Lung (tissue), 13 donors: ENCODE data around the gene HEXD. TPM values are rescaled to one million over a fixed set of nuclear protein-coding genes. Genes with fewer than 3 reads are reported as not detected.

ENCODE experiments used
- ATAC-seq: fragments of 200-7000 bp; cut with Tn5 transposase; one replicate; pipeline ENCODE4 v1.9.1; 2020; ENCODE audit warnings: moderate number of reproducible peaks; ENCODE audit not compliant: insufficient read depth, low FRiP score
- DNase-seq, 3 donors: peaks; one replicate each; pipeline ENCODE4 v3.0.0-alpha.2; 2013 to 2017
- H3K27ac ChIP-seq, 2 donors: one replicate each; pipeline ENCODE4 v1.5.1; 2013; ENCODE audit warnings: mild to moderate bottlenecking in 2 of 2, moderate library complexity in 2 of 2, control low read depth in 1 of 2, inconsistent platforms in 1 of 2, low read depth in 1 of 2, low read length in 1 of 2
- H3K27me3 ChIP-seq, 3 donors: one replicate each; pipeline ENCODE4 v1.5.1; 2013; ENCODE audit warnings: low read length in 2 of 3; ENCODE audit not compliant: control insufficient read depth in 3 of 3, insufficient read depth in 3 of 3
- H3K36me3 ChIP-seq, 4 donors: one replicate each; pipeline ENCODE4 v1.5.1; 2013; ENCODE audit warnings: low read length in 4 of 4, mild to moderate bottlenecking in 1 of 4, moderate library complexity in 1 of 4; ENCODE audit not compliant: control insufficient read depth in 4 of 4, insufficient read depth in 4 of 4
- H3K4me1 ChIP-seq, 5 donors: one replicate each; pipeline ENCODE4 v1.5.1; 2013; ENCODE audit warnings: low read length in 5 of 5, mild to moderate bottlenecking in 2 of 5, moderate library complexity in 1 of 5; ENCODE audit not compliant: control insufficient read depth in 5 of 5, insufficient read depth in 5 of 5
- H3K4me3 ChIP-seq: one replicate; pipeline ENCODE4 v1.5.1; 2013; ENCODE audit warnings: mild to moderate bottlenecking, control low read depth, moderate library complexity
- H3K9ac ChIP-seq, 2 donors: one replicate each; pipeline ENCODE4 v1.5.1; 2013; ENCODE audit warnings: low read length in 2 of 2, control low read depth in 1 of 2; ENCODE audit not compliant: insufficient read depth in 1 of 2
- H3K9me3 ChIP-seq, 4 donors: one replicate each; pipeline ENCODE4 v1.5.1; 2013; ENCODE audit warnings: low read length in 3 of 4, mild to moderate bottlenecking in 1 of 4, moderate library complexity in 1 of 4; ENCODE audit not compliant: control insufficient read depth in 4 of 4, insufficient read depth in 3 of 4
- WGBS, 2 donors: extraction: QIAGEN DNeasy Blood & Tissue Kit; methylation state at CpG; one replicate each; pipeline ENCODE4 v1.1.7; 2013; 5-methylcytosine and 5-hydroxymethylcytosine counted together
- polyA plus RNA-seq, 2 donors: library from polyadenylated mRNA; stranded (reverse); fragments of 200-250 nt; gene quantifications; one replicate each; pipeline ENCODE4 v1.2.1, GENCODE V29; 2013
- small RNA-seq: library from RNA; depleted of rRNA; stranded (forward); fragments of <200 nt; gene quantifications from one replicate; pipeline ENCODE3, GENCODE V24; 2014; ENCODE audit warnings: low replicate concordance
- total RNA-seq, 2 donors: library from RNA; depleted of rRNA in 1 of 2; stranded (reverse); fragments of >200 nt in 1 of 2; gene quantifications; one replicate each; pipeline ENCODE4 v1.2.1, GENCODE V29; 2014 to 2021
- TF ChIP-seq, protein P1 (sequence below): IDR thresholded peaks from 2 replicates; pipeline ENCODE4 v1.5.1; 2012; ENCODE audit warnings: mild to moderate bottlenecking; ENCODE audit errors: control extremely low read depth, extremely low read depth
- donor health status: control.
- donor health status: control.
- donor health status: Bipolar disorder and iron deficiency.
- donor health status: healthy.
- donor health status: DM: yes; HTN: yes; CAD: no.

Gene HEXD
- total and polyA plus RNA-seq, 4 donors: 28.4 to 57.3 (median 37.4) TPM

DNA sequence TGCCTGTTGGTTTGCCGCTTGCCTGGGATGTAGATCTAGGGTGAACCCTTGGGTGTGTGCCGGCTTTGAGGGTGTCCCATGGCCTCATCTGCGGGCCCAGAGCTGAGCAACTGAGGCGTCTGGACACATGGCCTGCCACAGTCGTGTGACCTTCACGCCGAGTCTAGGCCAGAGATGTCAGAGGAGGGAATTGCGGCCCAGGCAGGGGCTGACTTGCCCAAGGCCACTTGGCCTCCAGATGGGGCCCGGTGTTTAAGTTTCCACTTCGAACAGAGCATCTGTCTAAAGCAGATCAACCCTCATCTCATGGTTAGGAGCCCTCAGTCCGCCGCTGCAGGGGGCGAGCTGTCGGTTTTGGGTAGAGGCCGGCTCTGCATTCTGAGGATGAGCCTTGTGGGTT lies 73.4 kb downstream of the HEXD start:
- Histone ChIP-seq H3K27ac (no peak overlapping the region), H3K9me3 (no peaks in the 10 kb centered on the region), H3K4me3 (no peak overlapping the region), H3K4me1 (peaks cover 0 to 6% (median 0%) of the 10 kb centered on the region in 5 donors), H3K9ac (no peak overlapping the region), H3K27me3 (no peaks in the 10 kb centered on the region), H3K36me3 (peaks cover 0 to 19% (median 6%) of the 10 kb centered on the region in 4 donors)
- 88 to 94% methylated on average over 15 of the region's 15 CpGs for WGBS, 2 donors
- DNase-seq: no peak
- TF ChIP-seq, protein P1, sequence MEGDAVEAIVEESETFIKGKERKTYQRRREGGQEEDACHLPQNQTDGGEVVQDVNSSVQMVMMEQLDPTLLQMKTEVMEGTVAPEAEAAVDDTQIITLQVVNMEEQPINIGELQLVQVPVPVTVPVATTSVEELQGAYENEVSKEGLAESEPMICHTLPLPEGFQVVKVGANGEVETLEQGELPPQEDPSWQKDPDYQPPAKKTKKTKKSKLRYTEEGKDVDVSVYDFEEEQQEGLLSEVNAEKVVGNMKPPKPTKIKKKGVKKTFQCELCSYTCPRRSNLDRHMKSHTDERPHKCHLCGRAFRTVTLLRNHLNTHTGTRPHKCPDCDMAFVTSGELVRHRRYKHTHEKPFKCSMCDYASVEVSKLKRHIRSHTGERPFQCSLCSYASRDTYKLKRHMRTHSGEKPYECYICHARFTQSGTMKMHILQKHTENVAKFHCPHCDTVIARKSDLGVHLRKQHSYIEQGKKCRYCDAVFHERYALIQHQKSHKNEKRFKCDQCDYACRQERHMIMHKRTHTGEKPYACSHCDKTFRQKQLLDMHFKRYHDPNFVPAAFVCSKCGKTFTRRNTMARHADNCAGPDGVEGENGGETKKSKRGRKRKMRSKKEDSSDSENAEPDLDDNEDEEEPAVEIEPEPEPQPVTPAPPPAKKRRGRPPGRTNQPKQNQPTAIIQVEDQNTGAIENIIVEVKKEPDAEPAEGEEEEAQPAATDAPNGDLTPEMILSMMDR: no peak
- no peak for ATAC-seq

Small RNA genes lying within 50 kb of the gene (small RNA-seq; reads per million reads assigned to genes)
- not detected for gene RF00019

Other genes with a start within 250 kb of the HEXD start
- 10 to 100 TPM; 33.2 to 89.4 TPM for gene CCDC57, start 205.5 kb upstream of the HEXD start, total RNA-seq
- 100 to 1,000 TPM in 1 of 2 donors, 10 to 100 TPM in 1; 60.4 to 128 TPM for gene CCDC57, start 205.5 kb upstream of the HEXD start, polyA plus RNA-seq
- 100 to 1,000 TPM in 1 of 2 donors, 10 to 100 TPM in 1; 31.0 to 154 TPM for gene SLC16A3, start 189.3 kb upstream of the HEXD start, total RNA-seq
- gene SLC16A3, start 189.3 kb upstream of the HEXD start, polyA plus RNA-seq: 100 to 1,000 TPM in 1 of 2 donors, 10 to 100 TPM in 1; 33.2 to 309 TPM
- gene CSNK1D, start 144.6 kb upstream of the HEXD start, total RNA-seq: 100 to 1,000 TPM in 1 of 2 donors, 10 to 100 TPM in 1; 72.7 to 160 TPM
- 100 to 1,000 TPM; 110 to 137 TPM for gene CSNK1D, start 144.6 kb upstream of the HEXD start, polyA plus RNA-seq
- 1 to 10 TPM; 2.3 to 7.0 TPM for gene CD7, start 100.7 kb upstream of the HEXD start, total RNA-seq
- 10 to 100 TPM in 1 of 2 donors, 1 to 10 TPM in 1; 5.3 to 10.7 TPM for gene CD7, start 100.7 kb upstream of the HEXD start, polyA plus RNA-seq
- gene SECTM1, start 84.6 kb upstream of the HEXD start, total RNA-seq: 10 to 100 TPM; 14.7 to 38.0 TPM
- gene SECTM1, start 84.6 kb upstream of the HEXD start, polyA plus RNA-seq: 10 to 100 TPM; 12.5 to 68.6 TPM
- gene TEX19, start 59.1 kb upstream of the HEXD start, total RNA-seq: not detected
- gene TEX19, start 59.1 kb upstream of the HEXD start, polyA plus RNA-seq: under 1 TPM in 1 of 2 donors, not detected in 1; 0.03 TPM
- under 1 TPM in 1 of 2 donors, not detected in 1; 0.17 TPM for gene UTS2R, start 46.6 kb upstream of the HEXD start, total RNA-seq
- gene UTS2R, start 46.6 kb upstream of the HEXD start, polyA plus RNA-seq: not detected
- gene OGFOD3, start 239 bp downstream of the HEXD start, total RNA-seq: 10 to 100 TPM; 20.6 to 41.6 TPM
- gene OGFOD3, start 239 bp downstream of the HEXD start, polyA plus RNA-seq: 10 to 100 TPM; 28.2 to 31.4 TPM
- 100 to 1,000 TPM in 1 of 2 donors, 10 to 100 TPM in 1; 76.4 to 108 TPM for gene CYBC1, start 32.4 kb downstream of the HEXD start, total RNA-seq
- gene CYBC1, start 32.4 kb downstream of the HEXD start, polyA plus RNA-seq: 100 to 1,000 TPM in 1 of 2 donors, 10 to 100 TPM in 1; 37.4 to 144 TPM
- 10 to 100 TPM; 57.7 to 60.1 TPM for gene NARF, start 40.4 kb downstream of the HEXD start, total RNA-seq
- 10 to 100 TPM; 54.7 to 59.8 TPM for gene NARF, start 40.4 kb downstream of the HEXD start, polyA plus RNA-seq
- gene FOXK2, start 101.4 kb downstream of the HEXD start, total RNA-seq: 10 to 100 TPM; 40.4 to 59.8 TPM
- gene FOXK2, start 101.4 kb downstream of the HEXD start, polyA plus RNA-seq: 10 to 100 TPM; 23.4 to 26.4 TPM
- 10 to 100 TPM; 63.2 to 92.8 TPM for gene WDR45B, start 230.1 kb downstream of the HEXD start, total RNA-seq
- 10 to 100 TPM; 39.6 to 66.7 TPM for gene WDR45B, start 230.1 kb downstream of the HEXD start, polyA plus RNA-seq